DOHH2 (cell line): ENCODE data around the gene FAM217B.

Experiments used
- H3F3A ChIP-seq: fragments of 200-600 bp; sonication (generic), shearing (Covaris generic); 2 replicates; pipeline ENCODE4 v1.6.0; 2016; ENCODE audit warnings: antibody characterized with exemption, mild to moderate bottlenecking; ENCODE audit not compliant: control insufficient read depth, insufficient read depth
- H3K27ac ChIP-seq: fragments of 200-600 bp; sonication (generic); 2 replicates; pipeline ENCODE4 v1.5.1; 2014; ENCODE audit warnings: low read depth, mild to moderate bottlenecking, low read length, moderate library complexity
- H3K27me3 ChIP-seq: fragments of 200-600 bp; sonication (generic); 2 replicates; pipeline ENCODE4 v1.6.1; 2014; ENCODE audit warnings: mild to moderate bottlenecking, low read length, mixed read lengths; ENCODE audit not compliant: control insufficient read depth
- H3K36me3 ChIP-seq: fragments of 200-600 bp; sonication (generic); 2 replicates; pipeline ENCODE4 v1.6.1; 2014; ENCODE audit warnings: mild to moderate bottlenecking, low read length, moderate library complexity, mixed read lengths; ENCODE audit not compliant: control insufficient read depth
- H3K4me1 ChIP-seq: fragments of 200-600 bp; sonication (generic); 2 replicates; pipeline ENCODE4 v1.6.1; 2014; ENCODE audit warnings: mild to moderate bottlenecking, low read length, mixed read lengths; ENCODE audit not compliant: control insufficient read depth
- H3K4me2 ChIP-seq: fragments of 200-600 bp; sonication (generic); 2 replicates; pipeline ENCODE4 v1.6.0; 2014; ENCODE audit warnings: mild to moderate bottlenecking, low read length, moderate library complexity
- H3K4me3 ChIP-seq: fragments of 200-600 bp; sonication (generic); 2 replicates; pipeline ENCODE4 v1.5.1; 2014; ENCODE audit warnings: mild to moderate bottlenecking, low read length, mixed read lengths
- H3K79me2 ChIP-seq: fragments of 200-600 bp; sonication (generic); 2 replicates; pipeline ENCODE4 v1.6.1; 2014; ENCODE audit warnings: mild to moderate bottlenecking, low read length, mixed read lengths; ENCODE audit not compliant: control insufficient read depth
- H3K9me2 ChIP-seq: fragments of 200-600 bp; sonication (generic); replicated peaks from 2 replicates; pipeline ENCODE4 v1.6.1; 2014; ENCODE audit warnings: mild to moderate bottlenecking, low read length, mixed read lengths; ENCODE audit not compliant: control insufficient read depth
- H3K9me3 ChIP-seq: fragments of 200-600 bp; sonication (generic); 2 replicates; pipeline ENCODE4 v1.6.1; 2014; ENCODE audit warnings: antibody characterized with exemption, low read length, mixed read lengths; ENCODE audit not compliant: control insufficient read depth, insufficient read depth
- H4K20me1 ChIP-seq: fragments of 200-600 bp; sonication (generic); 2 replicates; pipeline ENCODE4 v1.6.0; 2014; ENCODE audit warnings: low read depth, mild to moderate bottlenecking, antibody characterized with exemption, low read length, moderate library complexity; ENCODE audit not compliant: control insufficient read depth, insufficient read depth
- EZH2phosphoT487 ChIP-seq: fragments of 200-600 bp; sonication (generic); IDR thresholded peaks from 2 replicates; pipeline ENCODE4 v1.6.1; 2017; ENCODE audit warnings: borderline replicate concordance, mild to moderate bottlenecking, antibody characterized with exemption, low read length, moderate library complexity, mixed read lengths
- TF ChIP-seq, protein P1 (sequence below): fragments of 200-600 bp; sonication (generic); IDR thresholded peaks from one replicate; pipeline ENCODE4 v1.5.1; 2014; ENCODE audit warnings: antibody characterized with exemption, mild to moderate bottlenecking, low read depth, low read length; ENCODE audit not compliant: poor library complexity, severe bottlenecking

Gene FAM217B

DNA sequence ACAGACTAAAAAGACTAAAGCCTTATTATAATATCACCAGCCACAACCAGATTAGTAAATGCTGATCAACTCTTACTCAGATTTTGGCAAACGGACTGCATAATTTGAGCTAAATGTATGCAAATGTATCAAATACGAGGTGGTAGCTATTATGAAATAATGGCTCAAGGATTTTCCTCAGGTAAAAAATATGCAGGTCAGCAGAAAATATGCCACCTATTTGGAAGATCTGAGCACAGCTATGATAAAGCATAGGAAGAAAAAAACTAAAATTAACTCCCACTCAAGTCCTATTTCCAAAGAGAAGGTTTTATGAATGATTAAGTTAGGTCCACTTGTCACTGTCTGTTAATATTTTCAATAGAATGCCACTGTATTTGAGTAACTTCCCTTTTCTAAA, 29.1 kb upstream of the FAM217B start:
- H3K36me3 ChIP-seq, result no peaks in the 10 kb centered on the region
- TF ChIP-seq, protein P1, sequence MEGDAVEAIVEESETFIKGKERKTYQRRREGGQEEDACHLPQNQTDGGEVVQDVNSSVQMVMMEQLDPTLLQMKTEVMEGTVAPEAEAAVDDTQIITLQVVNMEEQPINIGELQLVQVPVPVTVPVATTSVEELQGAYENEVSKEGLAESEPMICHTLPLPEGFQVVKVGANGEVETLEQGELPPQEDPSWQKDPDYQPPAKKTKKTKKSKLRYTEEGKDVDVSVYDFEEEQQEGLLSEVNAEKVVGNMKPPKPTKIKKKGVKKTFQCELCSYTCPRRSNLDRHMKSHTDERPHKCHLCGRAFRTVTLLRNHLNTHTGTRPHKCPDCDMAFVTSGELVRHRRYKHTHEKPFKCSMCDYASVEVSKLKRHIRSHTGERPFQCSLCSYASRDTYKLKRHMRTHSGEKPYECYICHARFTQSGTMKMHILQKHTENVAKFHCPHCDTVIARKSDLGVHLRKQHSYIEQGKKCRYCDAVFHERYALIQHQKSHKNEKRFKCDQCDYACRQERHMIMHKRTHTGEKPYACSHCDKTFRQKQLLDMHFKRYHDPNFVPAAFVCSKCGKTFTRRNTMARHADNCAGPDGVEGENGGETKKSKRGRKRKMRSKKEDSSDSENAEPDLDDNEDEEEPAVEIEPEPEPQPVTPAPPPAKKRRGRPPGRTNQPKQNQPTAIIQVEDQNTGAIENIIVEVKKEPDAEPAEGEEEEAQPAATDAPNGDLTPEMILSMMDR, result no peak
- no peak for TF ChIP-seq EZH2phosphoT487
- H3K9me3 ChIP-seq, result no peaks in the 10 kb centered on the region
- no peaks in the 10 kb centered on the region for H3K9me2 ChIP-seq
- H3K27me3 ChIP-seq, result peaks cover 4% of the 10 kb centered on the region
- H3F3A ChIP-seq, result no peaks in the 10 kb centered on the region
- no peaks in the 10 kb centered on the region for H3K4me1 ChIP-seq
- H3K79me2 ChIP-seq, result no peaks in the 10 kb centered on the region
- no peaks in the 10 kb centered on the region for H4K20me1 ChIP-seq
- H3K4me3 ChIP-seq, result no peak overlapping the region
- H3K27ac ChIP-seq, result no peak overlapping the region
- no peak overlapping the region for H3K4me2 ChIP-seq

DNA sequence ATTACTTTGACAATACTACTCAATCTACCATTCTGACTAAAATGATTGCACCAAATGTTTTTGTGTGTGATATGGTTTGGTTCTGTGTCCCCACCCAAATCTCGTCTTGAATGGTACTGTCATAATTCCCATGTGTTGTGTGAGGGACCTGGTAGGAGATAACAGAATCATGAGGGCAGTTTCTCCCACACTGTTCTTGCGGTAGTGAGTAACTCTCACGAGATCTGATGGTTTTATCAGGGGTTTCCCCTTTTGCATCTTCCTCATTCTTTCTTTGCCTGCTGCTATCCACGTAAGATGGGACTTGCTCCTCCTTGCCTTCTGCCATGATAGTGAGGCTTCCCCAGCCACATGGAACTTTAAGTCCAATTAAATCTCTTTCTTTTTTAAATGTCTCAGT, 27.6 kb upstream of the FAM217B start:
- H3K4me2 ChIP-seq, result no peak overlapping the region
- H4K20me1 ChIP-seq, result no peaks in the 10 kb centered on the region
- TF ChIP-seq, protein P1, result no peak
- no peak for TF ChIP-seq EZH2phosphoT487
- no peak overlapping the region for H3K27ac ChIP-seq
- H3K9me2 ChIP-seq, result no peaks in the 10 kb centered on the region
- no peaks in the 10 kb centered on the region for H3K79me2 ChIP-seq
- H3K9me3 ChIP-seq, result no peaks in the 10 kb centered on the region
- H3K27me3 ChIP-seq, result peaks cover 4% of the 10 kb centered on the region
- H3K36me3 ChIP-seq, result no peaks in the 10 kb centered on the region
- no peak overlapping the region for H3K4me3 ChIP-seq
- H3F3A ChIP-seq, result no peaks in the 10 kb centered on the region
- H3K4me1 ChIP-seq, result no peaks in the 10 kb centered on the region

- TF ChIP-seq, protein P1, result no peak
- TF ChIP-seq EZH2phosphoT487, result no peak
- Histone ChIP-seq H3K4me3 (no peak overlapping the region), H3K9me2 (no peaks in the 10 kb centered on the region), H4K20me1 (no peaks in the 10 kb centered on the region), H3K36me3 (no peaks in the 10 kb centered on the region), H3K4me2 (no peak overlapping the region), H3K27me3 (peaks cover 35% of the 10 kb centered on the region), H3K4me1 (no peaks in the 10 kb centered on the region), H3K79me2 (no peaks in the 10 kb centered on the region), H3K9me3 (no peaks in the 10 kb centered on the region), H3K27ac (no peak overlapping the region), H3F3A (no peaks in the 10 kb centered on the region)
Measured at GRCh38 chr20:59920944-59921343, 19.2 kb upstream of the FAM217B start.

GRCh38 chr20:59923514-59923913, 16.7 kb upstream of the FAM217B start:
- Histone ChIP-seq H3K4me1 (no peaks in the 10 kb centered on the region), H3K9me3 (no peaks in the 10 kb centered on the region), H3K27ac (no peak overlapping the region), H3K79me2 (no peaks in the 10 kb centered on the region), H3K9me2 (no peaks in the 10 kb centered on the region), H3K4me3 (no peak overlapping the region), H3K4me2 (no peak overlapping the region), H3F3A (no peaks in the 10 kb centered on the region), H3K36me3 (no peaks in the 10 kb centered on the region), H4K20me1 (no peaks in the 10 kb centered on the region), H3K27me3 (peaks cover 43% of the 10 kb centered on the region)
- TF ChIP-seq, protein P1, result no peak
- no peak for TF ChIP-seq EZH2phosphoT487
